Measurements from ENCODE around the gene PTPRT.

PTPRT gene

GRCh38 chr20:43096126-43096930 lies 93.4 kb downstream of the PTPRT start:
- no peak for DNase-seq

DNA sequence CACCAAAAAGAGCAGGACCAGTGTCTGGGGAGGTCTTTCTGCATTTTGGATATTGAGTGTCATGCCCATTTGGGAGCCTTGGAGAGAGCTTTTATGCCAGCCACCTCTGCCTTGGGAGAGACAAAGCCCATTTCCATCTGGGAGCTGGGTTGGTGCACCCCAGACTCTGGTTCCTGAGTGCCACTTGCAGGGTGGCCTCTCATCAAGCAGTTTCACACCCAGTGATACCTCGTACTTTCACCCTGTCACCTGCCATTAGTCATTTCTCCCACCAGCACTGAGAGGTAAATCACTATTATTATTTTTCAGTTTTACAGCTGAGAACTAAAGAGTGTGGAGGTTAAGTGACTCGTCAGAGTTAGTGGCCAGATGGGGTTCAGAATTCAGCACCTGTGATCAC lies 94.7 kb downstream of the PTPRT start:
- DNase-seq: no peak

DNA sequence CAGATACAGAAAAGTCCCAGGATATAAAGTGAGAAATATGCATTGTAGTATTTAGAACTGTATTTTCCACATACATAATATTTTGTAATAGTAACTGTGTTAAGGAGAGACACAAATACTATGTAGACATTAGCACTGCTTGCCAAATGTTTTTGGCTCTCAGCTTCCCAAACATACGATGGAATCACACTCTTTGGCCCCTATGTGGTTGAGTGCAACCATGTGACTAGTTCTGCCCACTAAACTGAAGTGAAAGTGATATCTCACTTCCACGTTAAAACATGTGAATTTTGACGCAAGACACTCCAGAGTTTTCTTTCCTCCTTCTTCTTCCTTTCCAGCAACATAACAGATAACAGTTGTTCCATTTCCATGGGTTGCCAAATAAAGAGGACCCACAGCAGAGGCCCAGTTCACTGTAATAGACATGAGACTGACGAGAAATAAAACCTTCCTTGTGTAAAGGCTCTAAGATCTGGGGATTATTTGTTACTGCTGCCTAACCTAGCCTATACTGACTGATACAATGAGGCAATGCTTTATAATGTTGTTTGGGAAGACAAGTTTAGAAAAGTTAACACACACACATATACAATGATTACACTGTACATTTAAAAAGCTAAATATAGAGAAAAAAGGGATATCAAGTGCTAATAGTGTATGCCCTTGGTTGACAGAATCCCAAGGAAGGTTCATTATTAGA lies 97.2 kb downstream of the PTPRT start:
- DNase-seq: no peak

GRCh38 chr20:43068482-43068881 lies 121.2 kb downstream of the PTPRT start:
- DNase-seq: no peak

DNA sequence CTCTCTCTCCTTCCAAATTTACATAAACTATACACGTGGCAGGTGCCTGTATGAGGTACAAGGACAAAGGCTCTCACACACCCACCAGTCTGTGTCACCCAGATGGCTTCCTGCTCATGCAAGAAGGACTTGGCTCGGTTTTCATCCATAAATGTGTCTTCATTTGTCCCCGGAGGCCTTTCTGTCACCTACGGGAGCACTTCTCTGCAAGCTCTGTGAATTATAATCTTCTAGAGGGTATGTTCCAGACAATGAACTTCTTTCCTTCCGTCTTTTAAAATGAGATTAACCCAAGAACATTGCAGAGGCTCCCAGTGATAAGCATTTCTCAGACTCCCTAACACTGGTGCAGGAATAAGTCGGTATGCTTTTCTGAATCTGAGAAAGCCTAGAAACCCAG lies 123.6 kb downstream of the PTPRT start:
- DNase-seq: no peak

- DNase-seq: no peak
Measured at GRCh38 chr20:43065299-43065698, 124.4 kb downstream of the PTPRT start.

- no peak for DNase-seq
Measured at GRCh38 chr20:43058077-43058476, 131.6 kb downstream of the PTPRT start.

DNA sequence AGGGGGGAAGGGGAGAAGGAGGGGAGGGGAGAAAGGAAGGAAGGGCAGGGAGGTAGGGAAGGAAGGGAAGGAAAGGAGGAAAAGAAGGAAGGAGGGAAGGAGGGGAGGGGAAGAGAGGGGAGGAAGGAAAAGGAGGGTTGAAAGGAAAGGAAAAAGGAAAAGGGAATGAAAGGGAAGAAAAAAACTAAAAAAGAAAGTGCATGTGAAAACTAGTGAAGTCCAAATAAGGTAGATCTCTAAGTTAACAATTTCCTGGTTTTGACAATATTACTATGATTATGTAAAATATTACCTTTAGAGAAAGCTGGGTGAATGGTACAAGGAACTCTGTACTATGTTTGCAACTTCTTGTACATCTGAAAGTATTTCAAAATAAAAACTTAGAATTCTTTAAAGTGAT lies 132.4 kb downstream of the PTPRT start:
- DNase-seq: no peak

DNA sequence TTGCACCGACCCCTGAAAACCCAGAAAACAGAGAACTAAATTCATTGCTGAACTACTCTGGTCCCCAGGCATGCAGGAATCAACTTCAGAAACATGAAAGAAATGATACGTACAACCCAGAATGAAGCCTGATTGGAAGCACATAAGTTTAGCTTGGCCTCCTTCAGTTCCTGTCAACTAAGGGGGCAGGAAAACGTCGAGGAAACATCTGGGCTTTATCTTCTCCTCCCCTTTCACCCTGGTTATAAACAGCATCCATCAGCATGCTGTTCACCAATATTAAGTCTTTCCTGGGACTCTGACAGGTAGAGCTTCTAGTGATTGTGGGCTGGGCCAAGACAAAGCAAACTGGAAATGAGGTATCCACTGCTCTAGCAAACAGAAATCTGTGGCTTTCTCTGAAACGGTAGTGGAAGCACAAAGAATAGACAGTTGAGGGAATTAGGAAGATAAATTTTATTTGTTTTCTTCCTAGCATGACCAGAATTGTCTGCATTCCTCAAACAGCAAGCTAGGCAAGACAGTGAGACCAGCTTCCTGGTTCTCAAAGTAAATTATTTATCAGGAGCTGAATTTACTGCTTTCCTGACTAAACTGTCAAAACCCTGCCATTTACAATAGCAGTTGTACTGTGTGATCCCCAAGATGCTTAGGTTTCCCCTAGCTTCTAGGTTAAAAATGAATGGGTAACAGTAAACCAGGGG lies 134.4 kb downstream of the PTPRT start:
- DNase-seq: no peak

GRCh38 chr20:43052532-43052931 lies 137.2 kb downstream of the PTPRT start:
- no peak for DNase-seq

- DNase-seq: no peak
Measured at GRCh38 chr20:43046966-43047365, 142.7 kb downstream of the PTPRT start.

DNA sequence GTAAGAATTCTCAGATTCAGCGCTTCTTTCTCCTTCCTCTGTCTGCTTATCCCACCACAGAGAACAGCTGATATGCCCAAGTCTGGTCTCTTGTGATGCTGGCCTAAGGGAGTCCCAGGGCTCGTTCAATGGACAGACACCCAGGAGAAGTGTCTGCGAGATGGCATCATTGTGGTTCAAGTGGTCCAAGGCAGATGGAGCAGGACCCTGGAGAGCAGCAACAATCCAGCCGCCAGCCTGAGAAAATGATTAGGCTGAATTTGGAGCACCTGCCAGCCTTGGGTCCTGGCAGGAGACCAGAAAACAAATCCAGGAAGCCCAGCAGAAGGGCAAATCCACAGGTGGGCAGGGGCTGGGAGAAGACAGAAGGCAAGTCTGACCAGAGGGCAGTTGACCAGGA lies 145.8 kb downstream of the PTPRT start:
- DNase-seq: no peak

- no peak for DNase-seq
Measured at GRCh38 chr20:43040427-43040826, 149.3 kb downstream of the PTPRT start.

GRCh38 chr20:43037605-43038309 lies 151.9 kb downstream of the PTPRT start:
- DNase-seq: no peak

GRCh38 chr20:43034981-43035724 lies 154.6 kb downstream of the PTPRT start:
- no peak for DNase-seq

- no peak for DNase-seq
Measured at GRCh38 chr20:43032459-43032858, 157.2 kb downstream of the PTPRT start.

DNA sequence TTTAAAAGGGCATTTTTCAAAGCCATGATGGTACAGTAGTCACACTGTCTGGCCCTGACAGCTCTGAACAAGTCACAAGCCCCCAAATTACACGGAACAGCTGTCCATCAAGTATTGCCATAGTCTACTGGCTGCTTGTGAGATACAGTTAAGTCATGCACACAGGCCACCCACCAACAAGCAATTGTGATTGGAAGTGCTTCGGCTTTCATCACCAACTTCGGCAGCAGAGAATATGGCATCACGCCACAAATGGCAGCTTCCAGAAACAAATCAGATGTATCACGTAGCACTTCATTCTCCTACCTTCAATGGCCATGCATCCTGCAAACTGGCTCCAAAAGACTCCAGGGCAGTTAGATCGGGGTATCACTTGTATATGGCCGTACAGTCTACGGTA lies 160.5 kb downstream of the PTPRT start:
- no peak for DNase-seq

GRCh38 chr20:43028470-43028869 lies 161.2 kb downstream of the PTPRT start:
- DNase-seq: no peak

DNA sequence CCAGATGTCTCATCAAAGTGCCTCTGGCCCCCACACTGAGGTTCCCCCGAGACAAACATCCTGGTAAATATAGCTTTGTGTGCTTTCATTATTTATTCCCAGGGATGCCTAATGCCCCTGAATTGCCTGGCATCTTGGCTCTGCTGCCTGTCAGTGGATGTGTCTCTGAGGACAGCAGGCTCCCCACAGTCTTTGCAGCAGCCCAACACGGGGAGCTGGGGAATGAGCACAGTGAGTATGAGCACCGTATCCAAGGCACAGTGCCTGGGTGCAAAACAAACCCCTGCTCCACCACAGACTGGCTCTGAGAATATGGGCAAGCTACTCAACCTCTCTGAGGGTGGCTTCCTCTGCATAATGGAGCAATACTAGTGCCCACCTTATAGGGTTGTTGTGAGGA lies 165.9 kb downstream of the PTPRT start:
- no peak for DNase-seq

- DNase-seq: no peak
Measured at GRCh38 chr20:43022568-43022967, 167.1 kb downstream of the PTPRT start.

DNA sequence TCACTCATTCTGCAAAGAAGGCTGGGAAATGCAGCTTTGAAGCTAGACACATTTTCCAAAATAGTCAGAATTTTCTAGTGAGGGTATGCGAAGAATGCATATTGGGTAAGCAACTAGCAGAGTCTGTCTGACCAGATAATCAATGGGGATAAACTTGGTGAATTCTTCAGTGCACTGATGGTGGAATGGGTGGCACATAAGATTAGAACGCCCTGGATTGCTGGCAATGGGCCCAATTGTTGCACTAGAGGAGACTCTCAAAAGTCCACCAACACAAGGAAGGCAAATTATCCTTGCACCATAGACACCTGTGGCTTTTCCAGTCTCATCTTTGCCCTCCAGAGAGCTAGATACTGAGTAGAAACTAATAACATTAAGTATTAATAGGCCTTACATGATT lies 167.6 kb downstream of the PTPRT start:
- no peak for DNase-seq

- no peak for DNase-seq
Measured at GRCh38 chr20:43017241-43018030, 172.3 kb downstream of the PTPRT start.
